Measurements from ENCODE around the gene FGFBP2.

Gene FGFBP2

GRCh38 chr4:15938182-15938581 lies 24.8 kb downstream of the FGFBP2 start:
- no peaks in the 10 kb centered on the region for H4K20me1 ChIP-seq (ENCODE audit: control insufficient read depth, insufficient read depth, low read depth, low read length)

GRCh38 chr4:15936495-15936894 lies 26.5 kb downstream of the FGFBP2 start:
- H3K36me3 ChIP-seq (ENCODE audit: control insufficient read depth, low read length) = no peaks in the 10 kb centered on the region
- peaks cover 8% of the 10 kb centered on the region for H3K27me3 ChIP-seq (ENCODE audit: control insufficient read depth, low read length)
- no peaks in the 10 kb centered on the region for H3K9me3 ChIP-seq (ENCODE audit: control insufficient read depth, insufficient read depth, low read length)
- no peak for TF ChIP-seq CTCF (IDR thresholded peaks at IDR 0.05; ENCODE audit: low read depth, low read length, poor library complexity, severe bottlenecking)
- no peak for TF ChIP-seq EZH2phosphoT487 (IDR thresholded peaks at IDR 0.05; ENCODE audit: borderline replicate concordance, low read length)
- H3K9me2 ChIP-seq (replicated peaks; ENCODE audit: control insufficient read depth, low read length) = no peaks in the 10 kb centered on the region
- H3F3A ChIP-seq (ENCODE audit: control insufficient read depth, insufficient read depth) = no peaks in the 10 kb centered on the region
- no peak overlapping the region for H3K4me2 ChIP-seq (ENCODE audit: low read length)
- H3K27ac ChIP-seq (ENCODE audit: low read depth, low read length) = no peak overlapping the region
- H3K4me1 ChIP-seq (ENCODE audit: control insufficient read depth, low read length) = peaks cover 9% of the 10 kb centered on the region
- H3K4me3 ChIP-seq (ENCODE audit: low read length) = no peak overlapping the region
- H4K20me1 ChIP-seq (ENCODE audit: control insufficient read depth, insufficient read depth, low read depth, low read length) = no peaks in the 10 kb centered on the region
- H3K79me2 ChIP-seq (ENCODE audit: control insufficient read depth, low read length) = no peaks in the 10 kb centered on the region

More at GRCh38 chr4:15938182-15938581, 24.8 kb downstream of the FGFBP2 start:
- Histone ChIP-seq H3K27ac (ENCODE audit: low read depth, low read length) (no peak overlapping the region), H3K4me1 (ENCODE audit: control insufficient read depth, low read length) (no peaks in the 10 kb centered on the region; the same call in 1 of the 2 replicates), H3K79me2 (ENCODE audit: control insufficient read depth, low read length) (no peaks in the 10 kb centered on the region), H3K9me3 (ENCODE audit: control insufficient read depth, insufficient read depth, low read length) (no peaks in the 10 kb centered on the region), H3F3A (ENCODE audit: control insufficient read depth, insufficient read depth) (no peaks in the 10 kb centered on the region), H3K9me2 (replicated peaks; ENCODE audit: control insufficient read depth, low read length) (no peaks in the 10 kb centered on the region), H3K4me2 (ENCODE audit: low read length) (no peak overlapping the region), H3K4me3 (ENCODE audit: low read length) (no peak overlapping the region), H3K36me3 (ENCODE audit: control insufficient read depth, low read length) (no peaks in the 10 kb centered on the region), H3K27me3 (ENCODE audit: control insufficient read depth, low read length) (peaks cover 8% of the 10 kb centered on the region)
- TF ChIP-seq CTCF (IDR thresholded peaks at IDR 0.05; ENCODE audit: low read depth, low read length, poor library complexity, severe bottlenecking) = no peak
- no peak for TF ChIP-seq EZH2phosphoT487 (IDR thresholded peaks at IDR 0.05; ENCODE audit: borderline replicate concordance, low read length)

GRCh38 chr4:15935504-15936402 lies 27.2 kb downstream of the FGFBP2 start:
- TF ChIP-seq CTCF (IDR thresholded peaks at IDR 0.05; ENCODE audit: low read depth, low read length, poor library complexity, severe bottlenecking) (no peak), EZH2phosphoT487 (IDR thresholded peaks at IDR 0.05; ENCODE audit: borderline replicate concordance, low read length) (no peak)
- Histone ChIP-seq H3F3A (ENCODE audit: control insufficient read depth, insufficient read depth) (no peaks in the 10 kb centered on the region), H3K9me2 (replicated peaks; ENCODE audit: control insufficient read depth, low read length) (no peaks in the 10 kb centered on the region), H3K79me2 (ENCODE audit: control insufficient read depth, low read length) (no peaks in the 10 kb centered on the region), H3K27me3 (ENCODE audit: control insufficient read depth, low read length) (peaks cover 14% of the 10 kb centered on the region), H3K36me3 (ENCODE audit: control insufficient read depth, low read length) (no peaks in the 10 kb centered on the region), H3K9me3 (ENCODE audit: control insufficient read depth, insufficient read depth, low read length) (no peaks in the 10 kb centered on the region), H3K4me3 (ENCODE audit: low read length) (no peak overlapping the region), H3K4me1 (ENCODE audit: control insufficient read depth, low read length) (peaks cover 9% of the 10 kb centered on the region), H4K20me1 (ENCODE audit: control insufficient read depth, insufficient read depth, low read depth, low read length) (no peaks in the 10 kb centered on the region), H3K27ac (ENCODE audit: low read depth, low read length) (no peak overlapping the region), H3K4me2 (ENCODE audit: low read length) (no peak overlapping the region)

All from DOHH2 (cell line).